ENCODE measurements around the gene PPP1R7.

PPP1R7 gene

DNA sequence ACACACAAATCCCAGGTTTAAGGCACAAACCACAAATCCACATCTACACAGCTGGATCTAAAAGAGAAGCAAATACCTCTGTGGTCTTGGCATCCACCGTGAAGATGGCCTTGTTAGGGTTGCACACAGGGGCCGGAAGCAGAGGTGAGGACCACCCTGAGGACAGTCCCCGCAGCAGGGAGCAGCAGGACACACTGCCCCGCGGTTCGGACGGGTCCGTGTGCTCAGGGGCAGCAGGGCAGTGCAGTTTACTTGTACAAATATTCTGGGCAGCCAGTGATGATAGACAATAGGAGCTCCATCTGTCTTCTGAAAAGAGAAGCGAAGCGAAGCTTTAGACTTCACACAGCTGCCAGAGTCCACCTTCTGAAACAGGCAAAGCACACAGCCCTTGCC, 9.8 kb upstream of the PPP1R7 start:
- no peak for DNase-seq

DNA sequence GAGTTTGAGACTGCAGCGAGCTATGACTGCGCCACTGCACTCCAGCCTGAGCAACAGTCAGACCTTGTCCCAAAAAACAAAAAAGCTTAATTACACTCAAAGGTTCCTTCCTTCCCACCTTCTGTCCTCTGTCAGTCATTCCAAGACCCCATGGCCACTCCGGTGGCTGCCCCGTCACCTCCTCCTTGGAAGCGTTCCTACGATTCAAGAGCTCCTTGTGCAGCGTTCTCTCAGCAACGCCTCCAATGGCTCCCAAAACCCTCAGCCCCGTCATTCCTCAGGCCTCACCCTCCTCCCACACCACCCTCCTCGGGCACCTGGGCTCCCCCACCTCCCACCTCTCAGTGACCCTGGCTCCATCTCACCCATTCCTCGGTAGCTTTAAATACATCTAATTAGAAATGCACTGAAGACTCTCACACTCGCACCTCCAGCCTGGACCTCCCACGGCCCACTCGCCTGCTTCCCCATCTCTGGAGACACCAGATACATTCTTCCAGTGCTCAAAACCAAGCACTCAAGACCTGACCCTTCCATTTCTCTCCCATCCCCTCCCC, 9.0 kb upstream of the PPP1R7 start:
- no peak for DNase-seq

DNA sequence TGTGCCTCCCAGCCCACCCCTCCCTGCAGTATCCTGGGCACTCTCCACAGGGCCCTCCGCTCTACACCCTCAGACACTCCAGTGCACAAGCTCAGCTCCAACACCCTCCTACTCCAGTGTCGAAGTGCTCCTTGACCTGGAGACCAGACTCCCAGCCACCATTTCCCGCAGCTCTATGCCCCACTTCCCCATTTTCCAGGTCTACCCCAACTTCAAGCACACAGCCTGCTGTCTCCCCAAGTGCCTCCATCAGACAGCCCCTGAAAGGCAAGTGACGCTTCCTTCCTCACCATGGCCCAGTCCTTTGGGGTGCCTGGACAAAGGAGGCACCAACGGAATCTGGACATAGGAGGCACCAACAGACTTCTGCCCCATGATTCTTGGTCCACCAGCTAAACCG, 8.2 kb upstream of the PPP1R7 start:
- DNase-seq = no peak

DNA sequence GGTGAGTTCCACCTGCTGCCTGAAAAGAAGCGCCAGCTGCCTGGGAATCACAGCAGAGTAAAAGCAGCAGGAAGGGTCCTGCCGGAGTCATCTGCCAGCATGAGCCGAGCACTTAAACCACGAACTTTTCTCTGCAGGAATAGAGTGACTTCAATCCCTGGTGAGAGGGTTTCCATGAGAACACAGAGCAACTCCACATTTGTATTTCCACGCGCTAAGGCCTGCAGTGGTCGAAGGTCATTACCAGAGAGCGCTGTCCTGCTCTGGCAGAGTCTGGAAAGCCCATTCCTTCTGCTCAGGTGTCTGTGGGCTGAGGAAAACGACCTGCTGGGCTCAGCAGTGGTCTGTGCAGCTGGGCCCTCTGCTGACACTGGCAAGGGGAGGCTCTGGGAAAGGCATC, 7.7 kb upstream of the PPP1R7 start:
- no peak for DNase-seq

DNA sequence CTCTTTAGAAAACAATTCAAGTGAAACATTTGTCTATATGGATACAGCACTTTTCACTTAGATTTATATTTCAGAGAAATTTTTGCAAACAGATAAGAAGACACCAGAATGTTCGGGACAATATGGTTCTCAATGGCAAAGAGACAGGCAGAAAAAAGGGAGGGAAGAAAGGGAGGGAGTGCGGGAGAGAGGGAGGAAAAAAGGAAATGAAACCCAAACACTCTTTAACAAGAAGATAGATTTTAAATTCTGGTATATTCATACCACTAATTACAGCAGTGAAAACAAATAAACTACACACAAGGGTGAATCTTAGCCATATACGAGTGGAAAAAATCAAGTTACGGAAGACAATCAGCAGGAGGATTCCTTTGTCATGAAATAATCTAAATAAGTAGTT, 4.0 kb upstream of the PPP1R7 start:
- DNase-seq = no peak

DNA sequence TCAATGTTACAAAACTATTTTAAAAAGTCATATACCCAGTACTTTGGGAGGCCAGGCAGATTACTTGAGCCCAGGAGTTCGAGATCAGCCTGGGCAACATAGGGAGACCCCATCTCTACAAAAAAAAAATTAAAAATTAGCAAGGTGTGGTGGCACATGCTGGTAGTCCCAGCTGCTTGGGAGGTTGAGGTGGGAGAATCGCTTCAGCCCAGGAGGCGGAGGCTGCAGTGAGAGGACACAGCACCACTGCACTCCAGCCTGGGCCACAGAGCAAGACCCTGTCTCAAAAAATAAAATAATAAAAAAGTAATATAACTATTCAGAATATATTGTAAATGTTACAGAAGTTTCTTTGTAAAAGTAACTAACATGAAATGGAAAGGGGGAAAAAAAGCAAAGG, 2.9 kb upstream of the PPP1R7 start:
- DNase-seq = no peak

DNA sequence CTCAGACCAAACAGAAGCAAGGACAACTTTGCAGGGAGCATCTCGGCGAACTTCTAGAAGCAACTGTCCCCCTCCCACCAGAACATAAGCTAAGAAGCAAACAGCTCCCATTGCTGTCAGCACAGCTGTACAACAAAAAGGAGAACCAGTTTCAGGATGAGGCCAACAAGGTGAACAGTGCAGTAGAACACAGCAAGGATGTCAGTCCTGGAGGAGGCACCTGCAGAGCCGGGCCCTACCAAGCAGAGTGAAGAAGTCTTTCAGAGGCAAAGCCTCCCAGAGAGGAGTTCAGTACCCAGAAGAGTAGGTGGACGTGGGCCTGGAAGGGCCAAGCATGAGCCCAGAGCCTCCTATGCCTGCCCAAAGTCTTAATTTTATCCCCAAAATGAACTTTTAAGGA, 2.0 kb upstream of the PPP1R7 start:
- no peak for DNase-seq

DNA sequence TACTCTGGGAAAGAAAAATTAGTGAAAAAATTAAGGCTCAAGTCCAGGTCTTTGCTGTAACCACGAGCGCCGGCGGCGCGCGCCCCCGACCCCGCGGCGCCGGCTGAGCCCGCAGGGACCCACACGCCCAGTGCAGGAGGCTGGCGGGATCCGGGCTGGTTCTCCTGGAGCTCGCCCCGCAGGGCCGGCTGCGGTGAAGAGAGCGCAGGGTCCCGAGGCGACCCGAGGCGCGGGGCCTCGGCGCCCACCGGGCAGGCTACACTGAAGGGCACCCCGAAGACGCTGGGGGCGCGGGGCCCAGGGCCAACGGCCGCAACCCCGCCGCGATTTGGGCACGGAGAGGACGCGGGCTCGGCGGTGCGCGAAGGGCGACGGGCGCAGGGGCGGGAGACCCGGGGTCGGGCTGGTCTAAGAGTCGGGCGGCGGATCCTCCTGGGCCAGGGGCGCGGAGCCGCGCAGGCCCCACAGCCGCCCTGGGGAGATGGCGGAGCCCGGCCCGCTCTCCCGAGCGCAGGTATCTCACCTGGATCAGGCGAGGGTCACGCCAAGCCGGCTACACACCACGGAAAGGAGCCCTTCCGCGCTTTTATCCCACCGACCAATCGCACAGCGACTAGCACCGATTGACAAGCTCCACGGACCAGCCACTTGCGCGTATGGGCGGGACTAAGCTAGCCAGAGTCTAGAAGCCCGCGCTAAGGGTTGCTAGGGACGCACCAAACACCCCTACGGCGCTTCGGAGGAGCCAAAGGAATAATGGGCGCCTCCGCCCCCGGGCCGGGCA, 1.2 kb upstream of the PPP1R7 start, which contains the start of gene PASK:
Gene PASK (minus strand): TSS at position 582 of the 784 bp plus-strand sequence. CDS start 6,440 bp downstream, outside the sequence.
- peak; percentile 92 for DNase-seq

DNA sequence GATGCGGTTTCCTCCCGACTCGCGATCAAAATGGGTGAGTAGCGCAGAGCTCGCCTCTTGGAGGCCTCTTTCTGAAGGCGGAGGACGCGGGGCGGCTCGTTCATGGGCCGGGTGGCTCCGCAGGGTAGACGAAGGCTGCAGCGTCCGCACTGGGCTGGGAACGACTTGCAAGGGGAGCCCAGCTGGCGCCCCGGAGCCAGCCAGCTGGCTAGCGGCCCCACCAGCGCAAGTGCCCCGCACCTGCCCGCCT, 667 bp upstream of the PPP1R7 start:
- no peak for DNase-seq

DNA sequence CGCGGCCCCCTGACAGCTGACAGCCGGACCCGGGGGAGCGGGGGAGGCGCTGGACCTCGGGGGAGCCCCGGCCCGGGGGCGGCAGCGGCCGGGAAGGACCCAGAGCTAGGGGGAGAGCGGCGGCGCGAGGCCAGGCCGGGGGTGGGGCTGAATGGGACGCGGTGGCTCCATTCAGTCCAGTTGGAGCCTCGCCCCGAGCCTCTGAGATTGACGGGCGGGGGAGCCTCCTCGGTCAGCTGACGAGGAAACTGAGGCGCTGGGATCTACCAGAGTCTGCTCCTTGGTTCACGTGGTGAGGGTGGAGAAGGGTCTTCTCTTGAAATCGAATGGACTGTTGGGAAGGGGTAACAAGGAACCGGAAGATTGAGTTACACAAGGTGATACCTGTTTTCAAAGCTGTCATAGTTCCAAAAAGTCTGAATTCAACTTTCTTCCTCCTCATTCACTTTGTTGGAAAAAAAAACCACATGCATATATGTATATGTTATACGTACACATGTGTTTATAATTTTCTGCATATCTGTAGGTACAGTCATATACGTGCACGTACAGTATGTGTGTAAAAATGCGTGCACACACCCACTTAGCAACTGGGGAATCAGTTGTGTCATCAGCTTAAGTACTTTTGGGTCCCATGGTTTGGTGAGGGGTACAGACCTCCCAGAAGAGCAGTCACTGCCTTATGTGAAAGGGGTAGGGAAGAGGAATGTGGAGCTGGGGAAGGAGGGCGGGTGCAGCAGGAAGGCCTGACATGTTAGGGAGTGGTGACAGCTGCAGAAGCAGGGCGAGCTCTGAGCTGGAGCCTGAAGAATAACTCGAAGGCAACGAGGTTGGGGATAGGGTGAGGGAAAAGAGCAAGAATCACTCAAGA, 628 bp downstream of the PPP1R7 start:
- peak; percentile 27 for DNase-seq

DNA sequence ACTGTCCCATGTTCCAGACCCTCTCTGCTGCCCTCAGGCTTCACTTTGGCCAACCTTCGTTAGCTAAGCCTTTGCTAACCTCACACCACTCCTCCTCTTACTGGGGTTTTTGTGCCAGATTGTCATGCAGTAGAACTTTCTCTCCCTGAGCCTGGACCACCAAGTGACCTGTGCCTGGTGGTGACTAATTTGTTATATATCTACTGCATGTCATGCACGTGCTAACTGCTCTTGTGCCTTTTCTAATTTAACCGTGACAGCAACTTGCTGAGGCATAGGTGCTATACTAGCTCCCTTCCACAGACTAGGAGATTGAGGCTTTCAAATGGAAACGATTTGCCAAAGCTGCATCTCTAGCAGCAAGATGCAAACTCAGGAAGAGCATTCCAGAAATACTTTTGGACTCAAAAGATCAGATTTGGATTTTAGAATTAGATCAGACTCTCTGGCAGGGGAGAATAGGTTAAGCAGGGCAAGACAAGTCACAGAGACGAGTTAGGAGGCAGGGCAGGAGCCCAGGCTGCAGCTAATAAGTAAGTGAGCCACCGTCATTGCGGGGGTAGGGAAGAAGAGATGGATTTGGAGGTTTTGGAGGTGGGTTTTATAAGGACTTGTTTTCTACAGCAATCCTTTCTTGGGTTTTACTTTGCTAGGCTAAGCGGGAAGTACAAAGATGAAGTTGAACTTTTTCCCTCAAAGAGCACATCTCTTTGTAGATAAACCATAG, 1.8 kb downstream of the PPP1R7 start:
- DNase-seq = no peak

DNA sequence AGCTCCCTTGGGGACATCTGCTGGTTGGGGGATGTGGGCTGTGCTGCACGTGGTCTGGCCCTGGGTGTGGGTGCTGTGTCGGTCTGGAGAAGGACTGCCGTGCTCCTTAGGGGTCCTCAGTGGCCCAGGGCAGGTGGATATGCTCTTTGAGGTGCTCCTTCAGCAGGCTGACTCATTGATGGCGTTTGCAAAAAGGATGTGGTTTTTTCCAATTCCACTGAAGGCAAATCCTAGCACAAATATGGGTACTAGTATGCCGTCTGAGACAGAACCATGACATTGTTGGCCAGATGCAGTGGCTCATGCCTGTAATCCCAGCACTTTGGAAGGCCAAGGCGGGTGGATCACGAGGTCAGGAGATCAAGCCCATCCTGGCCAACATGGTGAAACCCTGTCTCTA, 3.3 kb downstream of the PPP1R7 start:
- no peak for DNase-seq

DNA sequence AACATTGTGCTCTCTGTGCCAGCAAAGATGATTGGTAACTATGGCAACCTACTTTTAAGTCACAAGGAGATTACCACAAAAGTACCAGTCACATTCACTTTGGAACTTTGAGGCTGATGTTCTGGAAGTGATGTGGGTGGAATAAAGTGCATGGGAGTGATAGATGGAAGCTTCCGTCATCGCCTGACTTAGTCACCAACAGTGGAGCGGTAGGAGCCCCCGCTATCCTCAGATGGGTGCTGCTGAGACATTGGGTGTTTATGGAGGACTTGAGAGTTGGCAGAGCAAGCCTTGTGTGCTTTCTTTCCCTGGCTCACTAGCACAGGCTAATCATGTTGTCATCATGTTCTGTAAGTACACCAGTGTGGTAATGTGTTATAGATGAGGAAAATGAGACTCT, 4.6 kb downstream of the PPP1R7 start:
- no peak for DNase-seq

DNA sequence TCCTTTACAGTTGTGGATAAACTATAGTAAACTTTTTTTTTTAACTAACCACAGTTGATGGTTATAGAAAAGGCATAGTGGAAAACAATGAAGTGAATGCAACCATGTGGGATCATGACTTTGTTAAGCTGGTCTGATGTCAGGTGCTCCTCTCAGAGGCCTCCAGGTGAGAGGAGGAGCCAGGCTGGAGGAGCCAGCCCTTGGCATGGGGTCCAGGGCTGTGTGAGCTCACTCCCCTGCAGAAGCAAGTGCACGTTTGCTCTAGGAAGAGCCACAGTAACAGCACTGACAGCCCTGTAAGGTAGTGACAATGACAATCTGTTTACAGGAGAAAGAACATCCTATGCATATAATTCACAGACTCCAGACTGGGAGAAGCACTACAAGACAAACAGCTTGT, 5.7 kb downstream of the PPP1R7 start:
- no peak for DNase-seq

DNA sequence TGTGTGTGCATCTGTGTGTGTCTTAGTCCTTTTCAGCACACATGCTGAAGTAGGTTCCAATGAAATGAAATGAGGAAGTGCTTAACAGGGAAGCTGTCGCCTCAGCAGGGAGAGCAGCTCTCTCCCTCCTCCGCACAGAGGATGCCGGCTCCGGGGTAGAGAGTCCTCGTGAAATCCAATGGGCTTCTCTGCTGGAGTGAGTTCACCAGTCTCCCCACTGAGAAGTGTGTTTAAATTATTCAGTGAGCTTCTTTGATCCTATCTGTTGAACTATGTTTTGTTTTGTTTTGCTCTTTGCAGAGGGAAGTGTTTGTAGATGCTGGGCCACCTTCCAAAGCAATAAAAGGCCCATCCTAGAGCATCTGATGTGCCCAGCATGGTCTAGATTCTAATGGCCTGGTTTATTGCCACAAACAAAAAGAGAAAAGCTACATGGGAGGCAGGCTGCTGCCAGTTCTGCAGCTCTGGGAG, 6.7 kb downstream of the PPP1R7 start:
- no peak for DNase-seq

DNA sequence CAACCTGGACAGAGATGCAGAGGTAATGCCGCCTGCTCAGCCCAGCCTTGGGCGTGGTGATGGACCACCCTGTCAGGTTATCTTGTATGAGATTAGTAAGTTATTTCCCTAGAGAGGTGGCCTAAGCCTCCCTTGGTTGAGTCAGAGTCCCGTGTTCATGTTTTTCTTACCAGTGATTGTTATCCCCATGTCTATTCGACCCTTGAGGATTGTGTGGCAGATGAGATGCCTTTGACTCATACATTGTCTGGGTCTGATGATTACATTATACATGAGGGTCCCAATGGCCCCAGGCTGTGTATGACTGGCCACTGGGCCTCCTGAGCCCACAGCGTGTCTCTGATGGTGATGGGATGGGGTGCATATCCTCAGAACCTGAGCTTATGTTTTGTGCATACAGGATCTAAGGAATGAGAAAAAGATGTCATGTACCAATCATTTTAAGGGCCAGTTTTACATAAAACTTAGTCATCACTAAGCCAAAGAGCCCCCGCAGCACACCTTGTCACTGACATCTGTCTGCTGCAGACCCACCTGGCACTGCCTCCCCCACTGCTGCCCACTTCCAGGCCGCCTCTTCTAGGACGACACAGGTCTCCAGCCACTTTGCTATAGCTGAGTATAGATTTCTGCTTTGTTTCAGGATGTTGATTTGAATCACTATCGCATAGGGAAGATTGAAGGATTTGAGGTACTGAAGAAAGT, 7.7 kb downstream of the PPP1R7 start:
- peak; percentile 15 for DNase-seq

DNA sequence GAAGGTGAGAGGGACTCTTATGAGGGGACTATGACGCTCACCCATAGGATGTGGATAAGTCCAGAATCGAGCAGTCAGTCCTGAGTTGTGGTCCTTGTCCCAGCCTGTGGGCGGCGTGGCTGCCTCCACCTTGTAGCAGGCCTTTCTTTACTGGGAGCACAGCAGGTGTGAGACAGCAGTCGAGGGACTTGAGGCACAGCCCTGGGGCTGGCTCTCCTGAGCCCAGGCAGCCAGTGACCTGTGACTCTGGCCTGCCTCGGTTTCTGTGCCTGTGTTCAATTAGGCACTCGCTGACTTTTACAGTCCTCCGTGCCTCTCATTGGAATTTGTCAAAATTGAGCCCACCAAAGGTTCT, 8.3 kb downstream of the PPP1R7 start:
- DNase-seq = no peak

DNA sequence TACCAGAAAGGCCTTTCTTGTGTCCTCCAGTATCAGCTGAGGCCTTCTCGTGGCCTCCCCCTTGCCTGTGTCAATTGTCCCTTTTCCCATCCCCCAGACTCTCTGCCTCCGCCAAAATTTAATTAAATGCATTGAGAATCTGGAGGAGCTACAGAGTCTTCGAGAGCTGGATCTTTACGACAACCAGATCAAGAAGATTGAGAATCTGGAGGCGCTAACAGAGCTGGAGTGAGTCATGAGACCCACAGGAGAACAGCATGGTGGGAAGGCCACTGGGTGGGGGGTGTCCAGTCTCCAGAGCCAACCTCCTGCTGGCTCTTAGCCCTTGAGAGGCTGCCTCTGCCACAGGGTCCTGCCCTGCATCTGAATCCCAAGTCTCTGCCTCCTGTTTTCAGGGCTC, 8.8 kb downstream of the PPP1R7 start:
- no peak for DNase-seq

DNA sequence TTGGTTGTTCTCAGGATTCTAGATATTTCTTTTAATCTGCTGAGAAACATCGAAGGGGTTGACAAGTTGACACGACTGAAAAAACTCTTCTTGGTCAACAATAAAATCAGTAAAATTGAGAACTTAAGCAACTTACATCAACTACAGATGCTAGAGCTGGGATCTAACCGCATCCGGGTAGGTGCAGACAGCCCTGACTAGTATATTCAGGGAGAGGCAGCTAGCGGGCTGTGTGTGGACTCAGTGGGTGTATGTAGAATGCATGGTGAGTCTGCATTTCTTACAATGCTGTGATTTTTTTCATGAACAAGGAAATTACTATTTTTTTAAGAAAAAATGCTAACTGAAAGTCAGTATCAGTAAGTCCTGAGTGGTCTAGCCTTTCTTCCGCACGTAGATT, 10.1 kb downstream of the PPP1R7 start:
- DNase-seq = no peak

DNA sequence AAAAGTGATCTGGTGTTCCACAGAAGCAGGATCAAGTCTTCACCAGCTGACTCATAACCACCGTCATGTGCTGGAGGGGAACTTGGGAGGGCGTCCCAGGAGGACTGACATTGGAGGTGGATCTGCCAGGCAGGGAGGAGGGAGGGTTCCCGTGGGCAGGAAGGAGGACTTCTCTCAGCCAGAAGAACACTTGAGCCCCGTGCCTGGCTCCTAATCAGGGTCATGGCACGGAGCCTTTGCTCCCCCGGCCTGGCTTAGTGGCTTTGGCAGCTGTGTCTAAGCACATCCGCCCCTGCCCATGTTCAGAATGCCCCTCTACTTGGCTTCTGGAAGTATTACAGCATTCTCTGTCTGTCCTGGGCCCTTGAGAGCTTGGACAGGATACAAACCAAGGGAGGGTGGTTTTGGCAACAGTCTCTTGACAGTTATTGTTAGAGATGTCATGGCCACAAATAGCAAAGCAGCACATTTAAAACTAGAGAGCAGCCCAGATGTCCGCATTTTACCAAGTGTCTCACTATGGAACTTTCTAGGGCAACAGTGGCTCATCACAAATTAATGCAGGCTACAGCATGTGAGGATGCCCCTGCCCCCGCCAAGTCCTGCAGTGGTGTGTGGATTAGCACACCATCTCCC, 11.5 kb downstream of the PPP1R7 start:
- DNase-seq = peak; percentile 56

DNA sequence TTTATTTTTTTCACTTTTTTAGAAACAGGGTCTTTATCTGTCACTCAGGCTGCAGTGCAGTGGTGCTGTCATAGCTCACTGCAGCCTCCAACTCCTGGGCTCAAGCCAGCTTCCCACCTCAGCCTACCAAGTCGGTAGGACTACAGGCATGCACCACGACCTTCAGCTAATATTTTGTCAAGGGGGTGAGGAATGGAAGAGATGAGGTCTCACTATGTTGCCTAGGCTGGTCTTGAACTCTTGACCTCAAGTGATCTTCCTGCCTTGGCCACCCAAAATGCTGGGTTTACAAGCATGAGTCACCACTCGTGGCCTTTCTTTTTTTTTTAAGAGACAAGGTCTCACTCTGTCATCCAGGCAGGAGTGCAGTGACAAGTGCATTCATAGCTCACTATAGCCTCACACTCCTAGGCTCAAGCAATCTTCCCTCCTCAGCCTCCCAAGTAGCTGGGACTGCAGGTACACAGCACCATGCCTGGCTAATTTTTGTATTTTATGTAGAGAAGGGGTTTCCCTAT, 13.4 kb downstream of the PPP1R7 start:
- no peak for DNase-seq

DNA sequence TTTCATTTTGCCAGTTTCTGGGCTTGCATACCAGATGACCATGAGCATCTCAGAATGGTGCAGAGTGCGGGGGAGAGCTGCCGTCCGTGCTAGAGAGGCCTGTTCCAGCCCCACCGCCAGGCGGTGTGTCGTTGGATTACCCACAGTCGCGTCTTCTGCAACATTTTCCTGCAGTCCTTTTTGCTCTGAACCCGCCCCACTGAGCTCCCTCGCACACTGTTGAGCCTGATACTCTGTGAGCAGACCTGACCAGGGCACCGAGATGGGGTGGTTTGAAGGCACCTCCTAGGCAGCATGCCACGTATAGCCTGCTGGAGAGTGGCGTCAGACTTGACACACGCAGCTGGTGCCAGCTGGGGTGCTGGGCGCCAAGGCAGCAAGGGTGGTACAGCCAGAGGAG, 18.1 kb downstream of the PPP1R7 start:
- DNase-seq = no peak
